Measurements from ENCODE around the gene NR2C1. TPM values are rescaled to one million over a fixed set of nuclear protein-coding genes. Genes with fewer than 3 reads are reported as not detected.

The NR2C1 gene
- total and polyA plus RNA-seq, 9 of the 15 experiments (the other 6 are each of a cell fraction or from before 2014, with no cell fraction given): 8.5 to 42.4 (median 35.6) TPM

- TF ChIP-seq, protein P1, sequence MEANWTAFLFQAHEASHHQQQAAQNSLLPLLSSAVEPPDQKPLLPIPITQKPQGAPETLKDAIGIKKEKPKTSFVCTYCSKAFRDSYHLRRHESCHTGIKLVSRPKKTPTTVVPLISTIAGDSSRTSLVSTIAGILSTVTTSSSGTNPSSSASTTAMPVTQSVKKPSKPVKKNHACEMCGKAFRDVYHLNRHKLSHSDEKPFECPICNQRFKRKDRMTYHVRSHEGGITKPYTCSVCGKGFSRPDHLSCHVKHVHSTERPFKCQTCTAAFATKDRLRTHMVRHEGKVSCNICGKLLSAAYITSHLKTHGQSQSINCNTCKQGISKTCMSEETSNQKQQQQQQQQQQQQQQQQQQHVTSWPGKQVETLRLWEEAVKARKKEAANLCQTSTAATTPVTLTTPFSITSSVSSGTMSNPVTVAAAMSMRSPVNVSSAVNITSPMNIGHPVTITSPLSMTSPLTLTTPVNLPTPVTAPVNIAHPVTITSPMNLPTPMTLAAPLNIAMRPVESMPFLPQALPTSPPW (CRISPR knock-in tag; IDR thresholded peaks at IDR 0.05): no peak
- no peak for TF ChIP-seq TAF7 (tag; IDR thresholded peaks at IDR 0.05)
- TF ChIP-seq CC2D1A (IDR thresholded peaks at IDR 0.05): no peak
- TF ChIP-seq, protein P2, sequence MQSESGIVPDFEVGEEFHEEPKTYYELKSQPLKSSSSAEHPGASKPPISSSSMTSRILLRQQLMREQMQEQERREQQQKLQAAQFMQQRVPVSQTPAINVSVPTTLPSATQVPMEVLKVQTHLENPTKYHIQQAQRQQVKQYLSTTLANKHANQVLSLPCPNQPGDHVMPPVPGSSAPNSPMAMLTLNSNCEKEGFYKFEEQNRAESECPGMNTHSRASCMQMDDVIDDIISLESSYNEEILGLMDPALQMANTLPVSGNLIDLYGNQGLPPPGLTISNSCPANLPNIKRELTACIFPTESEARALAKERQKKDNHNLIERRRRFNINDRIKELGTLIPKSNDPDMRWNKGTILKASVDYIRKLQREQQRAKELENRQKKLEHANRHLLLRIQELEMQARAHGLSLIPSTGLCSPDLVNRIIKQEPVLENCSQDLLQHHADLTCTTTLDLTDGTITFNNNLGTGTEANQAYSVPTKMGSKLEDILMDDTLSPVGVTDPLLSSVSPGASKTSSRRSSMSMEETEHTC (IDR thresholded peaks at IDR 0.05): no peak
- no peak for TF ChIP-seq ARNT (IDR thresholded peaks at IDR 0.05)
Observed at GRCh38 chr12:94987801-94988200, 85.6 kb downstream of the NR2C1 start (continued).

- ATAC-seq (no peak), FAIRE-seq (peak; percentile 19), DNase-seq (ENCODE audit: extremely low read depth in 1 of 4, low spot score in 3 of 4) (no peak)
- ChIA-PET CTCF (ENCODE audit: low intra/inter-chr PET ratio) (no interaction called here), POLR2A (no interaction called here)
- H3K4me3 ChIP-seq: no peak overlapping the region
- H3K9me3 ChIP-seq (replicated peaks; ENCODE audit: control insufficient read depth, insufficient read depth, low read depth, low read length): no peaks in the 10 kb centered on the region
- H3K79me2 ChIP-seq (ENCODE audit: control insufficient read depth, insufficient read depth, low read length): peaks cover 3% of the 10 kb centered on the region; the same call in 1 of the 3 replicates
- intact Hi-C loops (cut with micrococcal nuclease) (no loop called here), in situ Hi-C loops (cut with MboI) (no loop called here)
- no peak overlapping the region for H2AFZ ChIP-seq (ENCODE audit: low read depth, low read length)
- BruUV-seq (replicated peaks): no TSS peak
- no peaks in the 10 kb centered on the region for H3K27me3 ChIP-seq (ENCODE audit: control insufficient read depth in 2 of 2, insufficient read depth in 2 of 2, low read length in 2 of 2)
- no peaks in the 10 kb centered on the region for H4K20me1 ChIP-seq (replicated peaks; ENCODE audit: control insufficient read depth, insufficient read depth, low read length)
- H3K4me1 ChIP-seq (replicated peaks in 1 of 2; ENCODE audit: control insufficient read depth in 2 of 2, insufficient read depth in 2 of 2, low read length in 2 of 2): no peaks in the 10 kb centered on the region
- no peak for TF ChIP-seq GTF2F1 (IDR thresholded peaks at IDR 0.05; ENCODE audit: low read depth, low read length)
- TF ChIP-seq ZNF436 (CRISPR knock-in tag; IDR thresholded peaks at IDR 0.05): no peak
- TF ChIP-seq, protein P3, sequence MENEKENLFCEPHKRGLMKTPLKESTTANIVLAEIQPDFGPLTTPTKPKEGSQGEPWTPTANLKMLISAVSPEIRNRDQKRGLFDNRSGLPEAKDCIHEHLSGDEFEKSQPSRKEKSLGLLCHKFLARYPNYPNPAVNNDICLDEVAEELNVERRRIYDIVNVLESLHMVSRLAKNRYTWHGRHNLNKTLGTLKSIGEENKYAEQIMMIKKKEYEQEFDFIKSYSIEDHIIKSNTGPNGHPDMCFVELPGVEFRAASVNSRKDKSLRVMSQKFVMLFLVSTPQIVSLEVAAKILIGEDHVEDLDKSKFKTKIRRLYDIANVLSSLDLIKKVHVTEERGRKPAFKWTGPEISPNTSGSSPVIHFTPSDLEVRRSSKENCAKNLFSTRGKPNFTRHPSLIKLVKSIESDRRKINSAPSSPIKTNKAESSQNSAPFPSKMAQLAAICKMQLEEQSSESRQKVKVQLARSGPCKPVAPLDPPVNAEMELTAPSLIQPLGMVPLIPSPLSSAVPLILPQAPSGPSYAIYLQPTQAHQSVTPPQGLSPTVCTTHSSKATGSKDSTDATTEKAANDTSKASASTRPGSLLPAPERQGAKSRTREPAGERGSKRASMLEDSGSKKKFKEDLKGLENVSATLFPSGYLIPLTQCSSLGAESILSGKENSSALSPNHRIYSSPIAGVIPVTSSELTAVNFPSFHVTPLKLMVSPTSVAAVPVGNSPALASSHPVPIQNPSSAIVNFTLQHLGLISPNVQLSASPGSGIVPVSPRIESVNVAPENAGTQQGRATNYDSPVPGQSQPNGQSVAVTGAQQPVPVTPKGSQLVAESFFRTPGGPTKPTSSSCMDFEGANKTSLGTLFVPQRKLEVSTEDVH (IDR thresholded peaks at IDR 0.05; ENCODE audit: low read depth, partially characterized antibody): no peak
- no peak for TF ChIP-seq ZNF253 (CRISPR knock-in tag; conservative IDR thresholded peaks at IDR 0.05)
- no peak for TF ChIP-seq ZNF57 (CRISPR knock-in tag; IDR thresholded peaks at IDR 0.05)
- no peak for TF ChIP-seq HNRNPUL1 (IDR thresholded peaks at IDR 0.05; ENCODE audit: low read length)
- no peak for TF ChIP-seq GABPB1 (CRISPR knock-in tag; IDR thresholded peaks at IDR 0.05)
- TF ChIP-seq POLR2AphosphoS2 (IDR thresholded peaks at IDR 0.05; ENCODE audit: low read length): no peak
- H3K27ac ChIP-seq (ENCODE audit: extremely low read depth, low read depth, low read length): no peak overlapping the region
- peaks cover 34% of the 10 kb centered on the region; the same call in 2 of the 3 replicates for H3K36me3 ChIP-seq (ENCODE audit: control insufficient read depth, insufficient read depth, low read length)
- H3K9ac ChIP-seq (ENCODE audit: insufficient read depth in 1 of 2, low read depth in 2 of 2, low read length in 2 of 2): no peak overlapping the region
- WGBS (ENCODE audit: insufficient coverage, low coverage, missing lambda C conversion rate): 89% methylated on average over 8 of the region's 8 CpGs
- no peak overlapping the region for H3K4me2 ChIP-seq (ENCODE audit: insufficient read depth, low read length)
- H3K9me1 ChIP-seq (ENCODE audit: control insufficient read depth, insufficient read depth, low read length): no peaks in the 10 kb centered on the region
Observed at GRCh38 chr12:94987076-94987669, 86.2 kb downstream of the NR2C1 start.

Data from K562 (cell line).